Psoas muscle (tissue), 8 donors: Measurements from ENCODE around the gene C4BPA. TPM values are rescaled to one million over a fixed set of nuclear protein-coding genes. Genes with fewer than 3 reads are reported as not detected.

Experiments
- ATAC-seq, 4 donors: fragments of 200-7000 bp; cut with Tn5 transposase; one replicate each; pipeline ENCODE4 v1.9.1; 2020; ENCODE audit warnings: moderate library complexity in 3 of 4, mild to moderate bottlenecking in 2 of 4
- DNase-seq, 2 donors: peaks; one replicate each; pipeline ENCODE4 v3.0.0-alpha.2; 2020
- H3K27ac ChIP-seq: fragments of 200-600 bp; one replicate; pipeline ENCODE4 v1.8.0; 2022
- H3K27me3 ChIP-seq, 3 donors: fragments of 200-600 bp in 1 of 3; one replicate each; pipeline versions ENCODE4 v1.6.1 to v1.8.0; 2013 to 2022; ENCODE audit warnings: low read length in 2 of 3, mild to moderate bottlenecking in 2 of 3, moderate library complexity in 1 of 3; ENCODE audit not compliant: insufficient read depth in 3 of 3
- H3K36me3 ChIP-seq, 2 donors: fragments of 200-600 bp in 1 of 2; one replicate each; pipeline versions ENCODE4 v1.6.1 to v1.8.0; 2013 to 2022; ENCODE audit warnings: low read depth in 1 of 2, mild to moderate bottlenecking in 1 of 2, moderate library complexity in 1 of 2; ENCODE audit not compliant: insufficient read depth in 1 of 2
- H3K4me1 ChIP-seq: fragments of 200-600 bp; one replicate; pipeline ENCODE4 v1.8.0; 2022
- H3K4me3 ChIP-seq: fragments of 200-600 bp; one replicate; pipeline ENCODE4 v1.8.0; 2022; ENCODE audit warnings: mild to moderate bottlenecking
- H3K9me3 ChIP-seq: fragments of 200-600 bp; one replicate; pipeline ENCODE4 v1.8.0; 2022
- CTCF ChIP-seq: fragments of 200-600 bp; IDR thresholded peaks from one replicate; pipeline ENCODE4 v1.8.0; 2022; ENCODE audit warnings: antibody characterized with exemption
- WGBS, 3 donors: extraction: QIAGEN DNeasy Blood & Tissue Kit; methylation state at CpG; one replicate each; pipeline versions ENCODE4 v1.1.6 to v1.1.7; 2013; 5-methylcytosine and 5-hydroxymethylcytosine counted together
- intact Hi-C, 2 donors: fragments of 100-400 bp; cut with DNase I; formaldehyde crosslinking; loops; one replicate each; pipeline versions ENCODE4 v1.11.0 to v1.14.2; 2022
- polyA plus RNA-seq, 3 donors: library from polyadenylated mRNA; stranded (reverse); fragments of 200-250 nt; gene quantifications; one replicate each; pipeline ENCODE4 v1.2.3, GENCODE V29; 2013
- total RNA-seq, 4 donors: library from RNA; stranded (reverse); fragmentation: NEBNext Ultra II Directional in 2 of 4; extraction: Animal tissue kit (Norgen Biotek cat#: 25700) in 2 of 4; gene quantifications; one replicate each; pipeline versions ENCODE4 v1.2.1 to v1.2.4, GENCODE V29; 2021 to 2023
- donor health status: healthy with polysubstance abuse.
- donor health status: DM: no; HTN: no; CAD: no; lungs with moderate emphysema.
- donor health status: Bipolar disorder and iron deficiency.
- donor health status: healthy.
- donor health status: DM: yes; HTN: yes; CAD: no.
- donor health status: DM: no; HTN: no; CAD: no.
- donor health status: DM: no; HTN: no; CAD: no.
- donor health status: DM: yes; HTN: yes; CAD: no.

C4BPA gene
- total and polyA plus RNA-seq, 7 donors: 0.15 TPM; not detected in 6

DNA sequence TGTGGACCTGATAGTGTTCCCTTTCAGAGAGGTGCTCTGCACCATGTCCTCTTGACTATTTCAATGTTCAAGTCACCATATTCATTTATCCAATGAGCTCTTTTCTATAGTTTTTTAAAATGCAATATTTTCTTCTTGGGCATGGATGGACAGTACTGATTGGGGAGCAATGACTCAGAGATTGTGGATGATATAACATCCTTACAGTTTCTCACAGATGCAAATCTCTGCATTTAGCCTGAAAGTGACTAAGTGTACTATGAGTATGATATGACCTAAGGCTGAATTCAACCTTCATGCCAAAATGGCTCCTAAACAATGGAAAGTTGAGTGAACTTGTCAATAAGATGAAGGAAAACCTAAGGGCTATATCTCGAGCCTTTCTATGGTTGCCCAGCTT is 36.5 kb downstream of the C4BPA start:
- H3K27me3 ChIP-seq: no peaks in the 10 kb centered on the region
- TF ChIP-seq CTCF: no peak
- 68 to 86% (median 83%) methylated on average over 1 of the region's 1 CpG for WGBS, 3 donors
- no peak for ATAC-seq
- no peak overlapping the region for H3K4me3 ChIP-seq
- no peak overlapping the region for H3K27ac ChIP-seq
- no peaks in the 10 kb centered on the region for H3K9me3 ChIP-seq
- intact Hi-C loops: no loop called here
- DNase-seq: no peak
- H3K4me1 ChIP-seq: no peaks in the 10 kb centered on the region
- H3K36me3 ChIP-seq: peaks cover 0 to 3% of the 10 kb centered on the region in 2 donors

GRCh38 chr1:207145401-207146058 is 41.5 kb downstream of the C4BPA start:
- 77 to 78% (median 77%) methylated on average over 5 of the region's 5 CpGs for WGBS, 3 donors
- intact Hi-C loops: no loop called here
- Histone ChIP-seq H3K27me3 (no peaks in the 10 kb centered on the region), H3K4me3 (no peak overlapping the region), H3K36me3 (no peaks in the 10 kb centered on the region), H3K9me3 (no peaks in the 10 kb centered on the region), H3K4me1 (no peaks in the 10 kb centered on the region), H3K27ac (no peak overlapping the region)
- TF ChIP-seq CTCF: no peak
- no peak for ATAC-seq
- no peak for DNase-seq

GRCh38 chr1:207151920-207152319 is 47.9 kb downstream of the C4BPA start:
- ATAC-seq (no peak), DNase-seq (no peak)
- Histone ChIP-seq H3K4me1 (no peaks in the 10 kb centered on the region), H3K4me3 (no peak overlapping the region), H3K27ac (no peak overlapping the region), H3K9me3 (peaks cover 12% of the 10 kb centered on the region), H3K36me3 (no peaks in the 10 kb centered on the region), H3K27me3 (no peaks in the 10 kb centered on the region)
- TF ChIP-seq CTCF: no peak
- intact Hi-C loops: no loop called here

DNA sequence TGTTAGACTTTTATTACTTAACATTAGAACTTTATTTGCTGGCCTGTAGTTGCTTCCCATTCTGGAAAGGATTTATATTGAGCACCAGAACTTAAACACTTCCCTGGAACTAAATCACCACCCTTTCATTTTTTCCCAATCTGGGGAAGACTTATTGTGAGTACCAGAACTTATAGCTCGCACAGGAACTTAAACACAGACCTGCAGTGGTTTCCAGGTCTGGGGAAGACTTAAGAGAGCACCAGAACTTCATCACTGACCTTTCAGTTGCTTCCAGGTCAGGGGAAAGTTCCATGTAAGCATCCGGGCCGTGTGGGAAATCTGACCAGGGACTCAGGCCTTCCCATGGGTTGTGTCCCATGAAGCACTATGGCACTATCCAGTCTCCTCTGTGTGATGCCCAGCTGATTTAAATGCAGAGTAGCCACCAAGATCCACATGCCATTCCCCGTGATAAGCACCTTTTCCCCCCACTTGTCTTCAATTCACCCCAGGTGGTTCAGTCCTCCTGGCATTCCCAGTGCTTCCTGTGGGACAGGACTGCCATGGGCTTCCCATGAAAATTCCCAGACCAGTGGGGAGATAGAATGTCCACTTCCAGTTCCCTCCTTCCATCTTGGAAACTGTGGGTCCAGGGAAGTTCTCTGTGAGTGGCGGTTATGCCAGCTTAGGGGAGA is 48.9 kb downstream of the C4BPA start:
- WGBS, 3 donors: 82 to 93% (median 92%) methylated on average over 5 of the region's 5 CpGs
- Histone ChIP-seq H3K27ac (no peak overlapping the region), H3K4me1 (no peaks in the 10 kb centered on the region), H3K36me3 (no peaks in the 10 kb centered on the region), H3K27me3 (no peaks in the 10 kb centered on the region), H3K9me3 (peaks cover 12% of the 10 kb centered on the region), H3K4me3 (no peak overlapping the region)
- DNase-seq (no peak), ATAC-seq (no peak)
- TF ChIP-seq CTCF: no peak
- intact Hi-C loops: no loop called here
